Measurements from ENCODE around the gene PRCP.

Gene PRCP

GRCh38 chr11:82906236-82906635, 6.0 kb upstream of the PRCP start:
- peak; percentile 31 for DNase-seq

GRCh38 chr11:82903843-82904586, 3.8 kb upstream of the PRCP start:
- DNase-seq: no peak

- DNase-seq: no peak
These were observed 2.6 kb upstream of the PRCP start for GRCh38 chr11:82902880-82903279.

GRCh38 chr11:82901922-82902485, 1.8 kb upstream of the PRCP start:
- no peak for DNase-seq

- DNase-seq: peak; percentile 97
These were observed 1.1 kb upstream of the PRCP start, which contains the start of gene DDIAS for GRCh38 chr11:82901165-82901921. TSS of gene DDIAS (plus strand) at chr11:82901736. CDS start at chr11:82914739, 13,003 bp downstream.

- DNase-seq: no peak
These were observed 313 bp downstream of the PRCP start for GRCh38 chr11:82899957-82900276.

- no peak for DNase-seq
These were observed 927 bp downstream of the PRCP start for GRCh38 chr11:82899186-82899820.

GRCh38 chr11:82898241-82898640, 2.0 kb downstream of the PRCP start:
- DNase-seq: no peak

- DNase-seq: no peak
These were observed 4.0 kb downstream of the PRCP start for GRCh38 chr11:82896183-82896582.

- no peak for DNase-seq
These were observed 4.7 kb downstream of the PRCP start for GRCh38 chr11:82895437-82896091.

- no peak for DNase-seq
These were observed 7.5 kb downstream of the PRCP start for GRCh38 chr11:82892611-82893169.

- DNase-seq: no peak
These were observed 9.3 kb downstream of the PRCP start for GRCh38 chr11:82890936-82891335.

GRCh38 chr11:82890002-82890341, 10.3 kb downstream of the PRCP start:
- DNase-seq: no peak

GRCh38 chr11:82889133-82890001, 10.9 kb downstream of the PRCP start:
- DNase-seq: no peak

- no peak for DNase-seq
These were observed 16.4 kb downstream of the PRCP start for GRCh38 chr11:82883853-82884252.

GRCh38 chr11:82874646-82875523, 25.3 kb downstream of the PRCP start:
- DNase-seq: no peak

- DNase-seq: no peak
These were observed 26.3 kb downstream of the PRCP start for GRCh38 chr11:82873919-82874333.

- DNase-seq: no peak
These were observed 27.7 kb downstream of the PRCP start for GRCh38 chr11:82872377-82873150.

- DNase-seq: peak; percentile 51
These were observed 28.6 kb downstream of the PRCP start for GRCh38 chr11:82871646-82872045.

GRCh38 chr11:82869657-82870056, 30.6 kb downstream of the PRCP start:
- no peak for DNase-seq

All from fibroblast of skin of right quadriceps (primary cell).